ENCODE data around the gene USP3.
A peak's percentile ranks its signal among the peaks of the same experiment; 100 is the strongest.
"Not testable (repeated sequence)": the region's sequence is repeated elsewhere in the genome, so short reads cannot be mapped to it uniquely, and the experiment has no call there.

USP3 gene

DNA sequence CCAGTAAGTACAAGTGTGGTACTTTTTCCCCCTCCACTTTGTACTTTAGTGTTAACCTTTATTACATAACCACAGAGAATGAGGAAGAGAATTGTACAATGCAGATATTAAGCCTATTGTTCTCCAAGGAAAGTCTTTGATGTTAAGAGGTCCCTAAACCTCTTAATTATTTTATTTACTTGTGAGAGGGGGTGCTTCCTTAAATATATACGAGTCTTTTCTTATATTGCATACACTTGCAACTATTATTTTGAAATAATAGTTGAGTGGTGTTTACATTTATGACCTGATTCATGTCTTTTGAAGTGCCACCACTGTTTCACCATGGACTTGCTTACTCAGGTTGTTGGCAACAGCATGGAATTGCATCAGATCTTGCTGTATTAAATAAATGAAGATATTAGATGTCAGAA lies 10.1 kb downstream of the USP3 start:
- DNase-seq (ENCODE audit: extremely low read depth, insufficient read length): no peak
- Histone ChIP-seq H3K27me3 (replicated peaks; ENCODE audit: control insufficient read depth, insufficient read depth, low read length) (no peaks in the 10 kb centered on the region), H3K36me3 (ENCODE audit: control insufficient read depth, insufficient read depth, low read length) (no peaks in the 10 kb centered on the region), H3K4me3 (replicated peaks; ENCODE audit: low read depth, low read length) (no peak overlapping the region)
- no peak for TF ChIP-seq CTCF (IDR thresholded peaks at IDR 0.05; ENCODE audit: insufficient read depth, low read length, poor library complexity, severe bottlenecking)

- H3K4me3 ChIP-seq (replicated peaks; ENCODE audit: low read depth, low read length): 0 out of 2 replicates have a peak overlapping the region, but pooled peaks have one; percentile 8
- TF ChIP-seq CTCF (IDR thresholded peaks at IDR 0.05; ENCODE audit: insufficient read depth, low read length, poor library complexity, severe bottlenecking): no peak
- DNase-seq (ENCODE audit: extremely low read depth, insufficient read length): no peak
- no peaks in the 10 kb centered on the region for H3K27me3 ChIP-seq (replicated peaks; ENCODE audit: control insufficient read depth, insufficient read depth, low read length)
- no peaks in the 10 kb centered on the region for H3K36me3 ChIP-seq (ENCODE audit: control insufficient read depth, insufficient read depth, low read length)
Observed at GRCh38 chr15:63517202-63517601, 12.8 kb downstream of the USP3 start.

GRCh38 chr15:63517628-63518027 lies 13.2 kb downstream of the USP3 start:
- H3K36me3 ChIP-seq (ENCODE audit: control insufficient read depth, insufficient read depth, low read length): no peaks in the 10 kb centered on the region
- TF ChIP-seq CTCF (IDR thresholded peaks at IDR 0.05; ENCODE audit: insufficient read depth, low read length, poor library complexity, severe bottlenecking): no peak
- H3K27me3 ChIP-seq (replicated peaks; ENCODE audit: control insufficient read depth, insufficient read depth, low read length): no peaks in the 10 kb centered on the region
- DNase-seq (ENCODE audit: extremely low read depth, insufficient read length): no peak
- 0 out of 2 replicates have a peak overlapping the region, but pooled peaks have one; percentile 8 for H3K4me3 ChIP-seq (replicated peaks; ENCODE audit: low read depth, low read length)

DNA sequence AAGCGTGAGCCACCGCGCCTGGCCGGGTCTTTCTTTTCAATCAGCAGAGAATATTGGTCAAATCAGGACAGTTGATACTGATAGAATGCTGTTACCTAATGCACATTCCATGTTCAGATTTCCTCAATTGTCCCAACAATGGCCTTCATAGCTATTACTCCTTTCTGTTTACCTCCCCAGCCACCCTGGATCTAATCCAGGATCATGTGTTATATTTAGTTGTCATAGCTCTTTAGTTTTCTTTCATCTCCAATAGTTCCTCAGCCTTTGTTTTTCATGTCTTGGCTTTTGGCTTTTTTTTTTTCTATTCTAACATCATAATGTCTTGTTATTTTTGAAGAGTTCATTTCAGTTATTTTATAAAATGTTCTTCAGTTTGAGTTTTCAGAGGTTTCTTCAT lies 14.6 kb downstream of the USP3 start:
- Histone ChIP-seq H3K4me3 (replicated peaks; ENCODE audit: low read depth, low read length) (no peak overlapping the region), H3K27me3 (replicated peaks; ENCODE audit: control insufficient read depth, insufficient read depth, low read length) (no peaks in the 10 kb centered on the region), H3K36me3 (ENCODE audit: control insufficient read depth, insufficient read depth, low read length) (no peaks in the 10 kb centered on the region)
- DNase-seq (ENCODE audit: extremely low read depth, insufficient read length): no peak
- no peak for TF ChIP-seq CTCF (IDR thresholded peaks at IDR 0.05; ENCODE audit: insufficient read depth, low read length, poor library complexity, severe bottlenecking)

DNA sequence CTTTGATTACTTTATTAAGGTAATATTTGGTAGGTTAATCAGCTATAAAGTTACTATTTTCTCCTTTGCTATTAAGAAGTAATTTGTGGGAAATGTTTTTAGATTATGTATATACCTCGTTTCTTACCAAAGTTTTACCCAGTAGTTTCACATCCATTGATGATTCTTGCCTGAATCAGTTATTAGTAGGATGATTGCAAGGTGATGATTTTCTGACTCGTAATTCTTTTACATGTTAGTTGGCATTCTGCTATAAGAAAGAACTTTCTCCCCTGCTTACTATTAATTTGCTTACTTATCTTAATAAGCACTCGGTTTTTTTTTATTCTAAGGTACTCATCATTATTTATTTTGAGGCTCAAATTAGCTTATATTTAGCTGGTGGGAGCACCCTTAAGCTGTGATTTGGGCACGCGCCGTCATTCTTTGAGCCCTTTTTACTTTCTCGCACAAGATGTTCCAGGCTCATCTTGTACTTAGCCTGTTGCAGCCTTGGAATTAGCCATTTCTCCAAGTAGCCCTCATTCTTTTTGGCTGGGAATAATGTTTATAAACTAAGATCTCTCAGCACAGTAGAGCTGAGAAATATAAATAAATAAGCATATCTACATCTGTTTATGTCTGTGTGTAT lies 15.3 kb downstream of the USP3 start:
- no peak for TF ChIP-seq CTCF (IDR thresholded peaks at IDR 0.05; ENCODE audit: insufficient read depth, low read length, poor library complexity, severe bottlenecking)

DNA sequence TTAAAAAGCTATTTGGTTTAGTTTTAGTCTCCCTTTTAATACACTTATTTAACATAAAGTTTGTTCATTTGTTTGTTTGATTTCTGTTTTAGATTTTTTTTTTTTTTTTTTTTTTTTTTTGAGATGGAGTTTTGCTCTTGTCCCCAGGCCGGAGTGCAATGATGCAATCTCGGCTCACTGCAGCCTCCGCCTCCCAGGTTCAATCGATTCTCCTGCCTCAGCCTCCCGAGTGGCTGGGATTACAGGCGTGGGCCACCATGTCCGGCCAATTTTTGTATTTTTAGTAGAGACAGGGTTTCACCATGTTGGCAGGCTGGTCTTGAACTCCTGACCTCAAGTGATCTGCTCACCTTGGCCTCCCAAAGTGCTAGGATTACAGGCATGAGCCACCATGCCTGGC lies 16.1 kb downstream of the USP3 start:
- DNase-seq (ENCODE audit: extremely low read depth, insufficient read length); H3K4me3 ChIP-seq (replicated peaks; ENCODE audit: low read depth, low read length); H3K36me3 ChIP-seq (ENCODE audit: control insufficient read depth, insufficient read depth, low read length); H3K27me3 ChIP-seq (replicated peaks; ENCODE audit: control insufficient read depth, insufficient read depth, low read length): not testable (repeated sequence)

More for the DNA sequence above, 15.3 kb downstream of the USP3 start:
- H3K27me3 ChIP-seq (replicated peaks; ENCODE audit: control insufficient read depth, insufficient read depth, low read length): no peaks in the 10 kb centered on the region
- H3K4me3 ChIP-seq (replicated peaks; ENCODE audit: low read depth, low read length): no peak overlapping the region
- DNase-seq (ENCODE audit: extremely low read depth, insufficient read length): no peak
- H3K36me3 ChIP-seq (ENCODE audit: control insufficient read depth, insufficient read depth, low read length): no peaks in the 10 kb centered on the region

All from GM06990 (cell line).